DLD1 (cell line): ENCODE measurements around the gene GJC3.

ENCODE experiments used
- in situ Hi-C: cut with HindIII; loops from 2 replicates; pipeline ENCODE4 v1.10.0; 2017; ENCODE audit warnings: low sequenced_read_pairs

Gene GJC3

GRCh38 chr7:99876491-99876890 lies 52.9 kb downstream of the GJC3 start:
- in situ Hi-C loops, result no loop called here
